ENCODE measurements around the gene BIRC7.

DNA sequence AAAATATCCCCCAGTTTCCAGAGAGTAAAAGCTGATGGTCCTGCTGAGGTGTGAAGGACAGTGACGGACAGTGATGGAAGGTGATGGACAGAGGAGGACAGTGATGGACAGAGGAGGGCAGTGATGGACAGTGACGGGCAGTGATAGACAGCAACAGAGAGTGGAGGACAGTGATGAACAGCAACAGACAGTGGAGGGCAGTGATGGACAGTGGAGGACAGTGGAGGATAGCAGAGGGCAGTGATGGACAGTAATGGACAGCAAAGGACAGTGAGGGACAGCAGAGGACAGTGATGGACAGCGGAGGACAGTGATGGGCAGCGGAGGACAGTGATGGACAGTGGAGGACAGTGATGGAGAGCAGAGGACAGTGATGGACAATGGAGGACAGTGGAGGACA is 21.2 kb downstream of the BIRC7 start:
- TF ChIP-seq, protein P1, sequence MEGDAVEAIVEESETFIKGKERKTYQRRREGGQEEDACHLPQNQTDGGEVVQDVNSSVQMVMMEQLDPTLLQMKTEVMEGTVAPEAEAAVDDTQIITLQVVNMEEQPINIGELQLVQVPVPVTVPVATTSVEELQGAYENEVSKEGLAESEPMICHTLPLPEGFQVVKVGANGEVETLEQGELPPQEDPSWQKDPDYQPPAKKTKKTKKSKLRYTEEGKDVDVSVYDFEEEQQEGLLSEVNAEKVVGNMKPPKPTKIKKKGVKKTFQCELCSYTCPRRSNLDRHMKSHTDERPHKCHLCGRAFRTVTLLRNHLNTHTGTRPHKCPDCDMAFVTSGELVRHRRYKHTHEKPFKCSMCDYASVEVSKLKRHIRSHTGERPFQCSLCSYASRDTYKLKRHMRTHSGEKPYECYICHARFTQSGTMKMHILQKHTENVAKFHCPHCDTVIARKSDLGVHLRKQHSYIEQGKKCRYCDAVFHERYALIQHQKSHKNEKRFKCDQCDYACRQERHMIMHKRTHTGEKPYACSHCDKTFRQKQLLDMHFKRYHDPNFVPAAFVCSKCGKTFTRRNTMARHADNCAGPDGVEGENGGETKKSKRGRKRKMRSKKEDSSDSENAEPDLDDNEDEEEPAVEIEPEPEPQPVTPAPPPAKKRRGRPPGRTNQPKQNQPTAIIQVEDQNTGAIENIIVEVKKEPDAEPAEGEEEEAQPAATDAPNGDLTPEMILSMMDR (IDR thresholded peaks at IDR 0.05): no peak
- TF ChIP-seq, protein P2, sequence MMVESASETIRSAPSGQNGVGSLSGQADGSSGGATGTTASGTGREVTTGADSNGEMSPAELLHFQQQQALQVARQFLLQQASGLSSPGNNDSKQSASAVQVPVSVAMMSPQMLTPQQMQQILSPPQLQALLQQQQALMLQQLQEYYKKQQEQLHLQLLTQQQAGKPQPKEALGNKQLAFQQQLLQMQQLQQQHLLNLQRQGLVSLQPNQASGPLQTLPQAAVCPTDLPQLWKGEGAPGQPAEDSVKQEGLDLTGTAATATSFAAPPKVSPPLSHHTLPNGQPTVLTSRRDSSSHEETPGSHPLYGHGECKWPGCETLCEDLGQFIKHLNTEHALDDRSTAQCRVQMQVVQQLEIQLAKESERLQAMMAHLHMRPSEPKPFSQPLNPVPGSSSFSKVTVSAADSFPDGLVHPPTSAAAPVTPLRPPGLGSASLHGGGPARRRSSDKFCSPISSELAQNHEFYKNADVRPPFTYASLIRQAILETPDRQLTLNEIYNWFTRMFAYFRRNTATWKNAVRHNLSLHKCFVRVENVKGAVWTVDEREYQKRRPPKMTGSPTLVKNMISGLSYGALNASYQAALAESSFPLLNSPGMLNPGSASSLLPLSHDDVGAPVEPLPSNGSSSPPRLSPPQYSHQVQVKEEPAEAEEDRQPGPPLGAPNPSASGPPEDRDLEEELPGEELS (CRISPR knock-in tag; IDR thresholded peaks at IDR 0.05): no peak
- no peak for TF ChIP-seq GTF2I (CRISPR knock-in tag; conservative IDR thresholded peaks at IDR 0.05)

Data from WTC11 (cell line).